COLO668 (cell line): ENCODE results near the gene TGM5.
"Not testable (repeated sequence)": the region's sequence is repeated elsewhere in the genome, so short reads cannot be mapped to it uniquely, and the experiment has no call there.

Experiments
- DNase-seq: peaks from one replicate; lab custom pipeline; 2025; ENCODE audit not compliant: unreplicated experiment; lab: John Stamatoyannopoulos, UW

TGM5 gene

DNA sequence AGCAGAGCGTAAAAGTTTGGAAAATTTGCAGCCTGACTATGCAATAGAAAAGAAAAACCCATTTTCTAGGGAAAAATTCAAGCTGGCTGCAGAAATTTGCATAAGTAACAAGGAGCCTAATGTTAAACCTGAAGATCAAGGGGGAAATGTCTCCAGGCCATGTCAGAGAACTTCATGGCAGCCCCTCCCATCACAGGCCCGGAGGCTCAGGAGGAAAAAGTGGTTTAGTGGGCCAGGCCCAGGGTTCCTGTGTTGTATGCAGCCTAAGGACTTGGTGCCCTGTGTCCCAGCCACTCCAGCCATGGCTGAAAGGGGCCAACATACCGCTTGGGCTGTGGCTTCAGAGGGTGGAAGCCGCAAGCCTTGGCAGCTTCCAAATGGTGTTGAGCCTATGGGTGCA lies 68.2 kb downstream of the TGM5 start:
- not testable (repeated sequence) for DNase-seq

DNA sequence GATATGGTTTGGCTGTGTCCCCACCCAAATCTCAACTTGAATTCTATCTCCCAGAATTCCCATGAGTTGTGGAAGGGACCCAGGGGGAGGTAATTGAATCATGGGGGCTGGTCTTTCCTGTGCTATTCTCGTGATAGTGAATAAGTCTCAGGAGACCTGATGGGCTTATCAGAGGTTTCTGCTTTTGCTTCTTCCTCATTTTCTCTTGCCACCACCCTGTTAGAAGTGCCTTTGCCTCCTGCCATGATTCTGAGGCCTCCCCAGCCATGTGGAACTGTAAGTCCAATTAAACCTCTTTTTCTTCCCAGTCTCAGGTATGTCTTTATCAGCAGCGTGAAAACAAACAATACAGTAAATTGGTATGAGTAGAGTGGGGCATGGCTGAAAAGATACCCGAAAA lies 69.0 kb downstream of the TGM5 start:
- not testable (repeated sequence) for DNase-seq

DNA sequence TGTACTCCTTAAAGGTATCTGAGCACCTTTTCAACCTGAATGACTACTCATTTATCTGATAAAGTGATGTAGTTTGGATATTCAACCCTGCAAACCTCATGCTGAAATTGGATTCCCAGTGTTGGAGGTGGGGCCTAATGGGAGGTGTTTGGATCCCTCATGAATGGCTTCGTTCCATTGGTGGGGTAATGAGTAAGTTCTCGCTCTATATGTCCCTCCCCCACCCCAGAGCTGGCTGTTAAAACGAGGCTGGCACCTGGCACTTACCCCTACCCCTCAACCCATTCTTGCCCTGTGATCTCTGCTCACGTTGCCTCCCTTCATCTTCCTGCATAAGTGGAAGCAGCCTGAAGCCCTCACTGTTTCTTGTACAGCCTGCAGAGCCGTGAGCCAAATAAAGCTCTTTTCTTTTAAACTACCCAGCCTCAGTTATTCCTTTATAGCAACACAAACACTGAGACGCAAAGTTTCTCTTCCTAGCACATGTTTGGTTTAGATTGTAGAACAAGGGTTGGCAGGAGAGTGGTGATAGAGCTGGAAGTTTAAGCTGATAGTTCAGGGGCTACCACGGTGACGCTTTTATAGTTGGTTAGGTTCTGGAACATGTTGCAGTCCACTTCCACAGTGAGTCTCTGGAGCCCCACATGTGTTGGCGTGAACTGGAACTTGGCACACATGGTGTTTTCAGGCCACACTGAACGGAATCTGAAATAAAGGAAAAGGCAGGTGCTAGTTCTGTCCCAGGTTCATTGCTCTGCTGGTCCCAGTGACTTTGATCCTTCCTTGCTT lies 69.8 kb downstream of the TGM5 start:
- no peak for DNase-seq

DNA sequence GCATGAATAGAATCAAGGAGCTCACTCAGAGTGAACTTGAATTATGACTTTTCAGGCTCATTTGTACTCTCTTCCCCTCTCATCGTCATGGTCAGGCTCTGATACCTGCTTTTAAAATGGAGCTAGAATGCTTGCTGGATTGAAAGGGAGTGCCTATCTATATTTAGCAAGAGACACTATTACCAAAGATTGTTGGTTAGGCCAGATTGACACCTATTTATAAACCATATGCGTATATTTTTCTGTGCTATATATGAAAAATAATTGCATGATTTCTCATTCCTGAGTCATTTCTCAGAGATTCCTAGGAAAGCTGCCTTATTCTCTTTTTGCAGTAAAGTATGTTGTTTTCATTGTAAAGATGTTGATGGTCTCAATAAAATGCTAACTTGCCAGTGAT lies 71.9 kb downstream of the TGM5 start:
- DNase-seq = no peak

DNA sequence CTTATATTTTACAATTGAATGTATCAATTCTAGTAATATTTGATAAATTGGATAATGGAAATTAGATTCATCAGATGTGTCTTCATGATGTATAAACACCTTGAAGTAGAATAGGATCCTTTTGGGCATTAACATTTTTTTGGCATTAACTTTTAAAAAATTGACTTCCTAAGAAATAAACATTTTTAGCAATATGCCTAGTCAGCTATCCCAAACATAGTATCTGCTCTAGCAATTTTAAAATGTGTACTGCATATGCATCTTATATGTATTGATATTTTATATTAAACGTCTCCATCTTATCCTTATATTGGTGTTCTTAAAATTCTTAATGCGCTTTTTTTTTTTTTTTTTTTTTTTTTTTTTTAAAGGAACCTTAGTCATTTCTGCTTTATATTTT lies 73.0 kb downstream of the TGM5 start:
- no peak for DNase-seq

DNA sequence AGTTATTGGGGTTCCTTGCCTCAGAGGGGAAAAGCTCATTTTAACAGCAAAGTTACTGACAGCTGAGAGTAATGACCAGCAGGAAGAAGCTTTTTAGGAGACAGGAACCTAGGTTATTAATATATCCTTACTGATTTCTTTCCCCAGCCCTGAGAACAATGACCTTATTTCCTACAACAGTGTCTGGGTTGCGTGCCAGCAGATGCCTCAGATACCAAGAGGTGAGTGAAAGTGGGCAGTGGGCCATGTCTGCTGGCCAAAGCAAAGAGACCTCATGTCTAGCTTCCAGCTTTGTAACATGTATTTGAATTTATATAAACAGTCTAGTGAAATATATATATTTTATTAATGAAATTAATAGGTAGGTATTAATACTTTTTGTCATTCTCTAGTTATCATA lies 76.5 kb downstream of the TGM5 start:
- DNase-seq = no peak

DNA sequence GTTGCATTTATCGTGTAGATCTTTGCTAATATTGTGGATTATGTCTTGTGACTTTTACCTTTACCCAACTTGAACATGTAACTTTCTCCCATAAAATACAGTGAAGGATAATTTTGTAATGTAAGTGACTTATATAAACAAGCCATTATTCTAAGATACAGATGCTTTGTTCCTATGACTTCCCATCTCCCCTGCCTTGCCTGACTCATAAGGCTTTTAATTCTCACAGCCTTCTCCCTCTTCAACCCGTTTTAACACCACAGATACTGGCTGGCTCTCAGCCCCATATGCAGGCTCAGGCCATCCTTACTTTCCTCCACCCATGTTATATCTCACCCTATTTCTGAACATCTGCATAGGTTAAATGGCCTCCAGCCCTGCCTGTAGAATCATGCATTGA lies 77.4 kb downstream of the TGM5 start:
- no peak for DNase-seq

DNA sequence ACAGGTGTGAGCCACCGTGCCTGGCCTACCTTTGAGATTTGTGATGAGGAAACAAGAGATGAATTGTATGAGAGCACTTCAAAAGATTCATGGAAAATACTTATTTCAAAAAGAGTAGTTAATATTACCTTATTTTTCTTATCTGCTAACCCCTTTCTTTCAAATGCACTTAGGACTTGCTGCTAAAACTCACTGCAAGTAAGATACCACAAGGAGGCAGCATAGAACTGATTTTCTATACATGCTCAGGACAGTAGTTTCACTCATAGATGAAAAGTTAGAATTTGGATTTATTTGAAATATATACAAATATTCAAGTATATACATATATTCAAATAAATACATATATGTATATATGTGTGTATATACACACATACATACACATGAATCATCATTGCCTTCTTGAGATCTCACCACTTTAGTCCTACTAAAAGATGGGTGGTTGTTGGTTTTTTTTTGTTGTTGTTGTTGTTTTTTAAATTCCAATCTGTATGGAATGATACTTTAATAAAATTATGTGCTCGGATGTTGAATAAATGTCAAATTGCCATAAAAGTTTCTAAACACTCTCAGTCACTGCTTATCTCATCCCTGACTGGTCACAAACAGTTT lies 79.1 kb downstream of the TGM5 start:
- no peak for DNase-seq

DNA sequence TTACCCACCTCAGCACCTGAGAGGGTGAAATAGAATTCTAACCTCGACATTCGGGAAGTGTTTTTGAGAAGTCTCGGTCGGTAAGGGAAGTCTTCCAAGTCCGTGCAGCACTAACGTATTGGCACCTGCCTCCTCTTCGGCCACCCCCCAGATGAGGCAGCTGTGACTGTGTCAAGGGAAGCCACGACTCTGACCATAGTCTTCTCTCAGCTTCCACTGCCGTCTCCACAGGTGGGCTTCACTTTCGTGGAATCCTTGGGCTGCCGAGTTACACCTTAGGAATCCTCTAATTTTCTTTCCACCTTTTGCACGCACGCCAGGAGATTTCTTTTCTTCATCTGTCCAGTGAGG lies 80.8 kb downstream of the TGM5 start:
- DNase-seq = peak; percentile 42

DNA sequence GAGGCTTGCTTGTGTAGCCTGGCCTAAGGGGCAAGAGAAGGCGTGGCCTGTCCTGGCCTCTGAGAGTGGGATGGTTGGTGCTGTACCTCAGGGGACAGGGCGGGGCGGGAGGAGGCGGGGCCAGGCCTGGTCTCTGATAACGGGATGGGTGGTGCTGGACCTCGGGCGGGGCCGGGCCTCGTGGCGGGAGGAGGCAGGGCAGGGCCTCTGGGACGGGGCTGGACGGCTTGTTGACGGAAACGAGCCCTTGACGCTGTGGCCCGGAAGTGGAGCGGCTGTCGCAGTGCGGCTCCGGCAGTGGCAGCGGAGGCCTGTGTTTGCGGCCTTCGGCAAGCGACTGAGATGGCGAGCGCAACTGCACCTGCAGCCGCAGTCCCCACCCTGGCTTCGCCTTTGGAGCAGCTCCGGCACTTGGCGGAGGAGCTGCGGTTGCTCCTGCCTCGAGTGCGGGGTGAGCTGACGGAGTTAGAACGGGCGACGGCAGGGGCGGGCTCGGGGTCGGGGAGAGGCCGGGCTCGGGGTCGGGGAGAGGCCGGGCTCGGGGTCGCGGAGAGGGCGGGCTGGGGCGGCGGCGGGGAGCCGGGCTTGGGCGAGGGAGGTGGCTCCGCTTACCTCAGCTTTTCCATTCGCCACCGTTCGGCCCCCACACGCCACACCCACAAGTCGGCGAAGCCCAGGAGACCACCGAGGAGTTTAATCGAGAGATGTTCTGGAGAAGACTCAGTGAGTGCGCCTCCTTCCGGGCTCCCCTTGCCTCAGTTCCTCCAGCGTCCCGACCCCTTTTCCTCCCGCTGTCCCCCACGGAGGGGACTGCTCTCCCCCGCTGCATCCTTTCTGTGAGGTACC lies 81.3 kb downstream of the TGM5 start, which contains the start of gene CCNDBP1:
Gene CCNDBP1 (plus strand): TSS at position 247 of the 846 bp plus-strand sequence. CDS start 96 bp downstream, at position 343.
- peak; percentile 93 for DNase-seq

DNA sequence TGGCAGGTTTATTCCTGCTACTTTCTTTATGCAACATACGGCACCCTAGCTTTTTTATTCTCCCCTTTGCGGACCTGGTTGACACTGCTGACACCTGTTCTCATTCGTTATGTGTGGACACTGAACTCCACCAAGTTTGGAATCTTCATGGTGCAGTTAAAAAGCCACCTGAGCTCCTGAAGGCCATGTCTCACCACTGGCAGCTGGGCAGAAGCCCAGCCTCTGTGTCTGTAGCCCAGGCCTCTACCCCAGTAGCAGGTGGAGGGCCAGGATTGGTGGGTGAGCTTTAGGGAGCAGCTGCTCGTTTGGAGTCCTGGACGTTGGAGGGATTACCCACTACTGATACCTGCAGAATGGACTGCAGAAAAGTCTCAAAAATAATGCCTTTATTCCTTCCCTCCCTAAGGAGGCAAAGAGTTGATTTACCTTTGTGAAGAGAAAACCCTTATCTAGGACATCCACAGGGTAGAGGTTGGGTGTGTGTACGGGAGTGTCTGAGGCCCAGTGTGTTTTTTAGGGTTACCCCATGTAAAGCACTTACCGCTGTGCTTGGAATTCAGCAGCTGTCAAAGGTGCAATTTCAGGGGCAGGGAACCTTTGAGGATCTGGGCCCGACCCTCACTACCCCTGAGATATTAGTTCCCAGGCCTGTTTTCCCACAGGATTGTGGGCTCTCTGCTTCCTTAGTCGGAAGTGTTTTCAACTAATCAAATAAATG lies 82.2 kb downstream of the TGM5 start:
- DNase-seq = no peak

DNA sequence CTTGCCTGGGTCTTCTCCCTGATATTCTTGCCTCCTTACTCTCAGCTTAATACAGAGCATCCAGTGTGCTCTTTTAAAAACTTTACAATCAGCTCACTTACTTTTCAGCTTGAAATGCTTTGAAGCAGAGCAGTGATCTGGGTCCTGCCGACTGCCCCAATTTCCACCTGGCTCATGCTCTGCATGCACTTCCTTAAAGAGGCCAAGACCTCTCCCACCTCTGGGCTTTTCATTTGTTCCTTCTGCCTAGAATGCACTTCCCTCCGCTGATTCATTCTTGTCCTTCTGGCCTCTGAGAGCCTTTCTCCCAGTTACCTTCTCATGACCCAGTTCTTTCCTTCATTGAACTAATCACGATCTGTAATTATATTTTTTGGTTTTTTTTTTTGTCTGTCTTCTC lies 83.5 kb downstream of the TGM5 start:
- no peak for DNase-seq
